HCT116 (cell line): Measurements from ENCODE around the gene GFOD1. TPM values are rescaled to one million over a fixed set of nuclear protein-coding genes. Genes with fewer than 3 reads are reported as not detected.

Source experiments
- ATAC-seq: fragments of 200-7000 bp; cut with Tn5 transposase; 2 replicates; pipeline ENCODE4 v1.9.1; 2020; ENCODE audit warnings: mild to moderate bottlenecking, moderate library complexity
- BruUV-seq: library from RNA; stranded (reverse); fragments of 400-500 nt; replicated peaks from 2 replicates; lab custom pipeline; 2021; lab: Mats Ljungman, UMichigan
- CTCF ChIA-PET: fragments of 300-600 bp; sonication (Branson Sonifier 250); formaldehyde crosslinking; loops from one replicate; lab custom pipeline; 2021; ENCODE audit warnings: antibody characterized with exemption; lab: Charles Lee
- POLR2A ChIA-PET: fragments of 300-600, 350-600 bp; sonication (Branson Sonifier 250); formaldehyde crosslinking; loops from one replicate; lab custom pipeline; 2021; ENCODE audit warnings: antibody characterized with exemption; lab: Charles Lee
- RAD21 ChIA-PET, 2 experiments: fragments of 300-600 bp; sonication (Branson Sonifier 250); formaldehyde crosslinking; loops; one replicate each; lab custom pipeline; 2023; ENCODE audit warnings: low total read pairs in 2 of 2; ENCODE audit not compliant: uncharacterized antibody in 2 of 2, unreplicated experiment in 2 of 2, low non-redundant PET in 1 of 2; lab: Charles Lee
- DNase-seq: peaks from one replicate; pipeline ENCODE4 v3.0.0-alpha.2; 2010; ENCODE audit warnings: low read depth, low spot score
- H2AFZ ChIP-seq: fragments of 200-600 bp; shearing (Covaris generic), sonication (generic); 2 replicates; pipeline ENCODE4 v1.6.1; 2017; ENCODE audit warnings: low read depth, mixed run types, mixed read lengths, antibody characterized with exemption, low read length; ENCODE audit not compliant: poor library complexity, severe bottlenecking
- H3K27ac ChIP-seq: 2 replicates; pipeline ENCODE4 v1.5.1; 2012; ENCODE audit warnings: low read depth, low read length
- H3K27me3 ChIP-seq: fragments of 200-600 bp; sonication (generic); 2 replicates; pipeline ENCODE4 v1.6.1; 2016; ENCODE audit warnings: mixed run types, low read length, mixed read lengths; ENCODE audit not compliant: insufficient read depth
- H3K36me3 ChIP-seq, 2 experiments: fragments of 200-500 bp in 1 of 2; fragments of 200-600 bp in 1 of 2; sonication (Bioruptor generic) in 1 of 2; sonication (generic) in 1 of 2; 2 replicates each; pipeline versions ENCODE4 v1.5.1 to v1.6.1; 2014 to 2016; ENCODE audit warnings: low read length in 2 of 2, inconsistent platforms in 1 of 2, mixed read lengths in 1 of 2, mixed run types in 1 of 2; ENCODE audit not compliant: insufficient read depth in 2 of 2, control insufficient read depth in 1 of 2
- H3K4me1 ChIP-seq, 2 experiments: fragments of 200-600 bp in 1 of 2; sonication (generic) in 1 of 2; 2 replicates each; pipeline versions ENCODE4 v1.5.1 to v1.6.1; 2012 to 2017; ENCODE audit warnings: low read length in 2 of 2, inconsistent platforms in 1 of 2, mild to moderate bottlenecking in 1 of 2, mixed read lengths in 1 of 2, mixed run types in 1 of 2, moderate library complexity in 1 of 2; ENCODE audit not compliant: insufficient read depth in 2 of 2, control insufficient read depth in 1 of 2
- H3K4me2 ChIP-seq: fragments of 200-600 bp; sonication (generic); 2 replicates; pipeline ENCODE4 v1.6.1; 2017; ENCODE audit warnings: mixed run types, low read length, mixed read lengths
- H3K4me3 ChIP-seq, 2 experiments: fragments of 200-600 bp in 1 of 2; sonication (generic) in 1 of 2; replicated peaks in 1 of 2; 2 replicates each; pipeline ENCODE4 v1.5.1; 2011 to 2016; ENCODE audit warnings: low read length in 2 of 2, control low read depth in 1 of 2, low read depth in 1 of 2, mild to moderate bottlenecking in 1 of 2, mixed read lengths in 1 of 2, mixed run types in 1 of 2
- H3K79me2 ChIP-seq: fragments of 200-600 bp; sonication (generic); 2 replicates; pipeline ENCODE4 v1.6.1; 2017; ENCODE audit warnings: mild to moderate bottlenecking, mixed run types, low read length, moderate library complexity, mixed read lengths; ENCODE audit not compliant: insufficient read depth
- H3K9ac ChIP-seq: fragments of 200-600 bp; sonication (generic); 2 replicates; pipeline ENCODE4 v1.6.1; 2016; ENCODE audit warnings: low read length, mixed read lengths
- H3K9me2 ChIP-seq: fragments of 200-600 bp; sonication (generic), shearing (Covaris generic); 2 replicates; pipeline ENCODE4 v1.6.1; 2017; ENCODE audit warnings: mixed run types, mild to moderate bottlenecking, moderate library complexity; ENCODE audit not compliant: insufficient read depth
- H3K9me3 ChIP-seq, 2 experiments: fragments of 200-500 bp in 1 of 2; fragments of 200-600 bp in 1 of 2; sonication (Bioruptor generic) in 1 of 2; sonication (generic) in 1 of 2; 2 replicates each; pipeline ENCODE4 v1.6.1; 2014 to 2017; ENCODE audit warnings: low read length in 2 of 2, mixed read lengths in 2 of 2, inconsistent platforms in 1 of 2, low read depth in 1 of 2, mild to moderate bottlenecking in 1 of 2, mixed run types in 1 of 2, moderate library complexity in 1 of 2; ENCODE audit not compliant: control insufficient read depth in 1 of 2, insufficient read depth in 1 of 2
- H4K20me1 ChIP-seq: fragments of 200-600 bp; sonication (generic), shearing (Covaris generic); 2 replicates; pipeline ENCODE4 v1.6.1; 2017; ENCODE audit warnings: mixed run types, mild to moderate bottlenecking, moderate library complexity; ENCODE audit not compliant: insufficient read depth
- CBX3 ChIP-seq: IDR thresholded peaks from 2 replicates; pipeline ENCODE4 v1.6.1; 2012; ENCODE audit warnings: low read depth
- EGR1 ChIP-seq: IDR thresholded peaks from 2 replicates; pipeline ENCODE4 v1.6.1; 2012; ENCODE audit warnings: low read depth
- ELF1 ChIP-seq: IDR thresholded peaks from 2 replicates; pipeline ENCODE4 v1.6.1; 2012; ENCODE audit warnings: low read depth, borderline replicate concordance
- EZH2 ChIP-seq: fragments of 200-600 bp; sonication (generic); IDR thresholded peaks from 2 replicates; pipeline ENCODE4 v1.6.1; 2017; ENCODE audit warnings: antibody characterized with exemption, mixed run types
- EZH2phosphoT487 ChIP-seq: fragments of 200-600 bp; IDR thresholded peaks from 2 replicates; pipeline ENCODE4 v1.6.1; 2018; ENCODE audit warnings: antibody characterized with exemption, borderline replicate concordance
- FOSL1 ChIP-seq: IDR thresholded peaks from 2 replicates; pipeline ENCODE4 v1.6.1; 2012; ENCODE audit warnings: low read depth
- JUND ChIP-seq: IDR thresholded peaks from 2 replicates; pipeline ENCODE4 v1.6.1; 2012
- POLR2A ChIP-seq: IDR thresholded peaks from 2 replicates; pipeline ENCODE4 v1.7.0; 2011; ENCODE audit warnings: borderline replicate concordance; ENCODE audit not compliant: insufficient read depth, insufficient read length; ENCODE audit errors: extremely low read depth
- POLR2AphosphoS5 ChIP-seq: IDR thresholded peaks from 2 replicates; pipeline ENCODE4 v1.6.1; 2011; ENCODE audit warnings: mild to moderate bottlenecking, low read depth, low read length, moderate library complexity
- RAD21 ChIP-seq: IDR thresholded peaks from 2 replicates; pipeline ENCODE4 v1.6.1; 2012; ENCODE audit warnings: low read depth, mild to moderate bottlenecking
- SIN3A ChIP-seq: IDR thresholded peaks from 2 replicates; pipeline ENCODE4 v1.6.1; 2012; ENCODE audit warnings: low read depth
- SP1 ChIP-seq: IDR thresholded peaks from 2 replicates; pipeline ENCODE4 v1.6.1; 2012; ENCODE audit warnings: low read depth
- SRF ChIP-seq: IDR thresholded peaks from 2 replicates; pipeline ENCODE4 v1.6.1; 2012; ENCODE audit warnings: low read depth
- TCF7L2 ChIP-seq: IDR thresholded peaks from 2 replicates; pipeline ENCODE4 v1.7.0; 2011; ENCODE audit warnings: borderline replicate concordance, inconsistent platforms; ENCODE audit not compliant: insufficient read depth, insufficient read length; ENCODE audit errors: extremely low read depth
- YY1 ChIP-seq: IDR thresholded peaks from 2 replicates; pipeline ENCODE4 v1.6.1; 2011; ENCODE audit warnings: low read length, low read depth, moderate library complexity, mild to moderate bottlenecking; ENCODE audit not compliant: insufficient replicate concordance; ENCODE audit errors: extremely low read depth
- ZFX ChIP-seq: fragments of 450-650 bp; IDR thresholded peaks from 2 replicates; pipeline ENCODE4 v1.6.1; 2017
- ZNF274 ChIP-seq: fragments of 200-500 bp; sonication (Bioruptor generic); IDR thresholded peaks from 2 replicates; pipeline ENCODE4 v1.6.1; 2014; ENCODE audit warnings: mild to moderate bottlenecking, low read depth, low read length, inconsistent platforms
- intact Hi-C: fragments of 100-400 bp; cut with micrococcal nuclease; formaldehyde crosslinking; loops from 2 replicates; pipeline ENCODE4 v1.10.0; 2022
- total RNA-seq: library from RNA; stranded (reverse); gene quantifications from one replicate; pipeline ENCODE4 v1.2.1, GENCODE V29; 2021; ENCODE audit not compliant: unreplicated experiment
- TF ChIP-seq, protein P1 (sequence below): IDR thresholded peaks from 2 replicates; pipeline ENCODE4 v1.6.1; 2011; ENCODE audit warnings: mild to moderate bottlenecking, low read length, moderate library complexity; ENCODE audit not compliant: insufficient replicate concordance; ENCODE audit errors: extremely low read depth
- TF ChIP-seq, protein P2 (sequence below): IDR thresholded peaks from 2 replicates; pipeline ENCODE4 v1.6.1; 2012; ENCODE audit warnings: low read depth
- TF ChIP-seq, protein P3 (sequence below): IDR thresholded peaks from 2 replicates; pipeline ENCODE4 v1.6.1; 2012

The GFOD1 gene
- total RNA-seq, 1 experiment from 2014 or later = 3.8 TPM

DNA sequence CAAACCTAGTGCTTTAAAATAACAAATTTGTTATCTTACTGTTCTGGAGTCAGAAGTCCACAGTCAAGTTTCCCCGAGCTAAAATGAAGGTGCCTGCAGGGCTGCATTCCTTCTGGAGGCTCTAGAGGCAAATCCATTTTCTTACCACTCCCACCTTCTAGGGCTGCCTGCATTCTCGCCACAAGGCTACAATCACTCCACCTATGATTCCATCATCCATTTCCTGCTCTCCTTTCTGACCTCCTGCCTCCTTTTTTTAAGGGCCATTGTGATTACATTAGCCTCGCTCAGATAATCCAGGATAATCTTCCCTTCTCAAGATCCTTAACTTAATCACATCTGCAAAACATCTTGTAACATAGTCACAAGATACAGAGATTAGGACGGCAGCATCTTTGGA is 44.6 kb upstream of the GFOD1 start:
- ATAC-seq (no peak), DNase-seq (no peak)
- no peaks in the 10 kb centered on the region for H3K9me2 ChIP-seq
- H3K79me2 ChIP-seq = no peaks in the 10 kb centered on the region
- no peaks in the 10 kb centered on the region for H3K36me3 ChIP-seq
- ChIA-PET POLR2A (no interaction called here), CTCF (no interaction called here), RAD21 (no interaction called here)
- no peaks in the 10 kb centered on the region for H4K20me1 ChIP-seq
- no TSS peak for BruUV-seq
- H3K4me3 ChIP-seq = no peak overlapping the region
- H3K27me3 ChIP-seq = no peaks in the 10 kb centered on the region
- no peak overlapping the region for H3K27ac ChIP-seq
- no peaks in the 10 kb centered on the region for H3K9me3 ChIP-seq
- intact Hi-C loops = no loop called here
- H3K4me2 ChIP-seq = no peak overlapping the region
- H2AFZ ChIP-seq = no peak overlapping the region
- H3K4me1 ChIP-seq = peaks cover 3 to 8% of the 10 kb centered on the region in 2 experiments; a peak in 2 of 4 replicates
- no peak overlapping the region for H3K9ac ChIP-seq
- TF ChIP-seq ZFX (no peak), CBX3 (no peak), TCF7L2 (no peak), FOSL1 (no peak), EZH2 (no peak), EZH2phosphoT487 (no peak), SRF (no peak), ZNF274 (no peak), POLR2AphosphoS5 (no peak), RAD21 (no peak), ELF1 (no peak), SP1 (no peak), POLR2A (no peak), SIN3A (no peak), YY1 (no peak), JUND (no peak), EGR1 (no peak)
- TF ChIP-seq, protein P1, sequence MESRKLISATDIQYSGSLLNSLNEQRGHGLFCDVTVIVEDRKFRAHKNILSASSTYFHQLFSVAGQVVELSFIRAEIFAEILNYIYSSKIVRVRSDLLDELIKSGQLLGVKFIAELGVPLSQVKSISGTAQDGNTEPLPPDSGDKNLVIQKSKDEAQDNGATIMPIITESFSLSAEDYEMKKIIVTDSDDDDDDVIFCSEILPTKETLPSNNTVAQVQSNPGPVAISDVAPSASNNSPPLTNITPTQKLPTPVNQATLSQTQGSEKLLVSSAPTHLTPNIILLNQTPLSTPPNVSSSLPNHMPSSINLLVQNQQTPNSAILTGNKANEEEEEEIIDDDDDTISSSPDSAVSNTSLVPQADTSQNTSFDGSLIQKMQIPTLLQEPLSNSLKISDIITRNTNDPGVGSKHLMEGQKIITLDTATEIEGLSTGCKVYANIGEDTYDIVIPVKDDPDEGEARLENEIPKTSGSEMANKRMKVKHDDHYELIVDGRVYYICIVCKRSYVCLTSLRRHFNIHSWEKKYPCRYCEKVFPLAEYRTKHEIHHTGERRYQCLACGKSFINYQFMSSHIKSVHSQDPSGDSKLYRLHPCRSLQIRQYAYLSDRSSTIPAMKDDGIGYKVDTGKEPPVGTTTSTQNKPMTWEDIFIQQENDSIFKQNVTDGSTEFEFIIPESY = no peak
- TF ChIP-seq, protein P2, sequence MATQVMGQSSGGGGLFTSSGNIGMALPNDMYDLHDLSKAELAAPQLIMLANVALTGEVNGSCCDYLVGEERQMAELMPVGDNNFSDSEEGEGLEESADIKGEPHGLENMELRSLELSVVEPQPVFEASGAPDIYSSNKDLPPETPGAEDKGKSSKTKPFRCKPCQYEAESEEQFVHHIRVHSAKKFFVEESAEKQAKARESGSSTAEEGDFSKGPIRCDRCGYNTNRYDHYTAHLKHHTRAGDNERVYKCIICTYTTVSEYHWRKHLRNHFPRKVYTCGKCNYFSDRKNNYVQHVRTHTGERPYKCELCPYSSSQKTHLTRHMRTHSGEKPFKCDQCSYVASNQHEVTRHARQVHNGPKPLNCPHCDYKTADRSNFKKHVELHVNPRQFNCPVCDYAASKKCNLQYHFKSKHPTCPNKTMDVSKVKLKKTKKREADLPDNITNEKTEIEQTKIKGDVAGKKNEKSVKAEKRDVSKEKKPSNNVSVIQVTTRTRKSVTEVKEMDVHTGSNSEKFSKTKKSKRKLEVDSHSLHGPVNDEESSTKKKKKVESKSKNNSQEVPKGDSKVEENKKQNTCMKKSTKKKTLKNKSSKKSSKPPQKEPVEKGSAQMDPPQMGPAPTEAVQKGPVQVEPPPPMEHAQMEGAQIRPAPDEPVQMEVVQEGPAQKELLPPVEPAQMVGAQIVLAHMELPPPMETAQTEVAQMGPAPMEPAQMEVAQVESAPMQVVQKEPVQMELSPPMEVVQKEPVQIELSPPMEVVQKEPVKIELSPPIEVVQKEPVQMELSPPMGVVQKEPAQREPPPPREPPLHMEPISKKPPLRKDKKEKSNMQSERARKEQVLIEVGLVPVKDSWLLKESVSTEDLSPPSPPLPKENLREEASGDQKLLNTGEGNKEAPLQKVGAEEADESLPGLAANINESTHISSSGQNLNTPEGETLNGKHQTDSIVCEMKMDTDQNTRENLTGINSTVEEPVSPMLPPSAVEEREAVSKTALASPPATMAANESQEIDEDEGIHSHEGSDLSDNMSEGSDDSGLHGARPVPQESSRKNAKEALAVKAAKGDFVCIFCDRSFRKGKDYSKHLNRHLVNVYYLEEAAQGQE = no peak
- TF ChIP-seq, protein P3, sequence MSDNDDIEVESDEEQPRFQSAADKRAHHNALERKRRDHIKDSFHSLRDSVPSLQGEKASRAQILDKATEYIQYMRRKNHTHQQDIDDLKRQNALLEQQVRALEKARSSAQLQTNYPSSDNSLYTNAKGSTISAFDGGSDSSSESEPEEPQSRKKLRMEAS = no peak
